Tibial nerve (tissue), 4 donors: ENCODE data around the gene GLO1. TPM values are rescaled to one million over a fixed set of nuclear protein-coding genes. Genes with fewer than 3 reads are reported as not detected.
A peak's percentile ranks its signal among the peaks of the same experiment; 100 is the strongest.

Source experiments
- DNase-seq, 2 donors: peaks; one replicate each; pipeline ENCODE4 v3.0.0-alpha.2; 2019; ENCODE audit warnings: low spot score in 2 of 2
- H3K27ac ChIP-seq, 4 donors: fragments of 200-600 bp; sonication (generic) in 3 of 4; one replicate each; pipeline ENCODE4 v1.5.1; 2017 to 2019; ENCODE audit warnings: mild to moderate bottlenecking in 1 of 4
- H3K27me3 ChIP-seq, 2 donors: fragments of 200-600 bp; sonication (generic) in 1 of 2; one replicate each; pipeline versions ENCODE4 v1.5.1 to v1.6.0; 2017 to 2019
- H3K36me3 ChIP-seq, 3 donors: fragments of 200-600 bp; sonication (generic); one replicate each; pipeline ENCODE4 v1.5.1; 2018 to 2019
- H3K4me1 ChIP-seq, 4 donors: fragments of 200-600 bp; sonication (generic) in 3 of 4; one replicate each; pipeline ENCODE4 v1.5.1; 2017 to 2019
- H3K4me3 ChIP-seq, 4 donors: fragments of 200-600 bp; sonication (generic) in 3 of 4; one replicate each; pipeline ENCODE4 v1.5.1; 2017 to 2019; ENCODE audit warnings: mild to moderate bottlenecking in 1 of 4, moderate library complexity in 1 of 4
- H3K9me3 ChIP-seq, 4 donors: fragments of 200-600 bp; sonication (generic) in 3 of 4; one replicate each; pipeline ENCODE4 v1.5.1; 2017 to 2019
- CTCF ChIP-seq, 5 experiments: fragments of 200-600 bp in 3 of 5; fragments of 450-650 bp in 2 of 5; sonication (generic) in 3 of 5; IDR thresholded peaks; one replicate each; pipeline ENCODE4 v1.5.1; 2016 to 2019; ENCODE audit warnings: antibody characterized with exemption in 5 of 5, mild to moderate bottlenecking in 3 of 5, moderate library complexity in 2 of 5
- EP300 ChIP-seq, 2 donors: sonication (generic); formaldehyde crosslinking; IDR thresholded peaks; one replicate each; pipeline ENCODE4 v1.6.1; 2017; ENCODE audit warnings: antibody characterized with exemption in 2 of 2, mild to moderate bottlenecking in 1 of 2
- POLR2A ChIP-seq, 2 donors: fragments of 450-650 bp; IDR thresholded peaks; one replicate each; pipeline ENCODE4 v1.6.1; 2017; ENCODE audit warnings: antibody characterized with exemption in 2 of 2, mild to moderate bottlenecking in 2 of 2, moderate library complexity in 2 of 2
- WGBS, 2 donors: methylation state at CpG; one replicate each; pipeline ENCODE4 v1.1.5; 2018; 5-methylcytosine and 5-hydroxymethylcytosine counted together
- total RNA-seq, 4 donors: library from RNA; depleted of rRNA; stranded (reverse); fragments of >200 nt; gene quantifications; one replicate each; pipeline ENCODE4 v1.1.0, GENCODE V29; 2016

GLO1 gene
- total RNA-seq, result 100 to 1,000 TPM in 2 of 4 donors, 10 to 100 TPM in 2; 69.6 to 118 (median 86.3) TPM

- 1% methylated on average over 33 to 52 of the region's 53 CpGs for WGBS, 2 donors
- peaks cover 0 to 24% (median 0%) of the 10 kb centered on the region in 3 donors for H3K36me3 ChIP-seq
- DNase-seq, result peak; percentile 95 to 97
- H3K27me3 ChIP-seq, result no peaks in the 10 kb centered on the region
- H3K4me1 ChIP-seq, result peaks cover 0 to 10% (median 0%) of the 10 kb centered on the region in 4 donors
- H3K4me3 ChIP-seq, result peak within 1 kb of the TSS; percentile 69 to 86 (median 74)
- H3K9me3 ChIP-seq, result peaks cover 0 to 18% (median 4%) of the 10 kb centered on the region in 4 donors
- peak within 1 kb of the TSS; percentile 80 to 97 (median 94) for H3K27ac ChIP-seq
- peak; percentile 59 to 98 for TF ChIP-seq EP300 (IDR thresholded peaks at IDR 0.05)
- TF ChIP-seq POLR2A (IDR thresholded peaks at IDR 0.05), result peak; percentile 92 to 93
- peak in 1 of 5 experiments; percentile 36 for TF ChIP-seq CTCF (IDR thresholded peaks at IDR 0.05)
Measured at GRCh38 chr6:38702558-38703397, at the start of gene GLO1. Gene GLO1, minus strand, starts transcription at chr6:38703145. Its CDS starts 91 bp downstream, at chr6:38703054.

- no peaks in the 10 kb centered on the region for H3K9me3 ChIP-seq
- TF ChIP-seq CTCF (IDR thresholded peaks at IDR 0.05) (no peak), EP300 (IDR thresholded peaks at IDR 0.05) (no peak), POLR2A (IDR thresholded peaks at IDR 0.05) (no peak)
- no peak overlapping the region for H3K4me3 ChIP-seq
- no peak overlapping the region for H3K27ac ChIP-seq
- no peaks in the 10 kb centered on the region for H3K36me3 ChIP-seq
- no peak for DNase-seq
- no peaks in the 10 kb centered on the region for H3K4me1 ChIP-seq
- WGBS, 2 donors, result 50 to 55% methylated on average over 1 of the region's 1 CpG
- H3K27me3 ChIP-seq, result no peaks in the 10 kb centered on the region
Measured at GRCh38 chr6:38750968-38751615, 48.1 kb upstream of the GLO1 start.

GRCh38 chr6:38749473-38749872 is 46.5 kb upstream of the GLO1 start:
- DNase-seq, result no peak
- Histone ChIP-seq H3K27ac (no peak overlapping the region), H3K4me3 (no peak overlapping the region), H3K27me3 (no peaks in the 10 kb centered on the region), H3K36me3 (no peaks in the 10 kb centered on the region), H3K4me1 (no peaks in the 10 kb centered on the region), H3K9me3 (no peaks in the 10 kb centered on the region)
- TF ChIP-seq CTCF (IDR thresholded peaks at IDR 0.05), result no peak
- no peak for TF ChIP-seq EP300 (IDR thresholded peaks at IDR 0.05)
- no peak for TF ChIP-seq POLR2A (IDR thresholded peaks at IDR 0.05)
- WGBS, 2 donors, result 95 to 100% methylated on average over 1 of the region's 1 CpG

- TF ChIP-seq POLR2A (IDR thresholded peaks at IDR 0.05), result no peak
- TF ChIP-seq CTCF (IDR thresholded peaks at IDR 0.05), result peak in 3 of 5 experiments; percentile 9 to 26 (median 16)
- no peaks in the 10 kb centered on the region for H3K27me3 ChIP-seq
- no peak overlapping the region for H3K4me3 ChIP-seq
- no peaks in the 10 kb centered on the region for H3K36me3 ChIP-seq
- H3K27ac ChIP-seq, result no peak overlapping the region
- peaks cover 0 to 11% (median 0%) of the 10 kb centered on the region in 4 donors for H3K9me3 ChIP-seq
- H3K4me1 ChIP-seq, result no peaks in the 10 kb centered on the region
- no peak for DNase-seq
- 42 to 48% methylated on average over 5 of the region's 5 CpGs for WGBS, 2 donors
Measured at GRCh38 chr6:38739532-38739931, 36.6 kb upstream of the GLO1 start.

- Histone ChIP-seq H3K27ac (no peak overlapping the region), H3K4me3 (no peak overlapping the region), H3K27me3 (no peaks in the 10 kb centered on the region), H3K4me1 (no peaks in the 10 kb centered on the region), H3K9me3 (peaks cover 0 to 11% (median 0%) of the 10 kb centered on the region in 4 donors), H3K36me3 (no peaks in the 10 kb centered on the region)
- no peak for DNase-seq
- TF ChIP-seq POLR2A (IDR thresholded peaks at IDR 0.05) (no peak), CTCF (IDR thresholded peaks at IDR 0.05) (no peak), EP300 (IDR thresholded peaks at IDR 0.05) (no peak)
- WGBS, 2 donors, result 51 to 73% methylated on average over 3 of the region's 3 CpGs
Measured at GRCh38 chr6:38738261-38738660, 35.3 kb upstream of the GLO1 start.
